ENCODE data around the gene IDUA.

The IDUA gene

DNA sequence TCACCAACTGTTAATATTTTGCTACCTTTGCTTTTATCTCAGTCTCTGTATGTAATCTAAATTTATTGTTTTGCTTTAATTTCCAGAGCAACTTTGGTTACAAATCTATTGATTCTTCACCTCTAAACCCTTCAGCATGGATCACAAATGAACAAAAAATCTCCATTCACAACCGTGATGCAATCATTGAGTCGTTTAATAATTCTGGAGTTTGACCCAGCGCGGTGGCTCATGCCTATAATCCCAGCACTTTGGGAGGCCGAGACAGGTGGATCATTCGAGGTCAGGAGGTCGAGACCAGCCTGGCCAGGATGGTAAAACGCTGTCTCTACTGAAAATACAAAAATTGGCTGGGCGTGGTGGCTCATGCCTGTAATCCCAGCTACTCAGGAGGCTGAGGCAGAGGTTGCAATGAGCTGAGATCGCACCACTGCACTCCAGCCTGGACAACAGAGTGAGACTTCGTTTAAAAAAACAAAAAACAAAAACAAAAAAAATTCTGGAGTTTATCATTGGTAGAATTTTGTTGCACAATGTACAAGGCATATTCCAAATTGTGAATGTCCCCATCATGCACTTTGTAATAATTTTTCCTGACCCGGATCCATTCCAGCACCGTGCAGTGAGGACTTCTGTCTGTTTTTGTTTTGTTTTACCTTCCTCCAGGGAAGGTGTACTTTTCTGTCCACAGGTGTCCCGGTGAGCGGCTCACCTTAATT lies 2.3 kb upstream of the IDUA start:
- H3K4me1 Mint-ChIP-seq (ENCODE audit: low read depth), result peaks cover 13% of the 10 kb centered on the region
- H3K9me3 Mint-ChIP-seq, result no peaks in the 10 kb centered on the region
- DNase-seq (ENCODE audit: low spot score), result no peak
- H3K36me3 Mint-ChIP-seq (ENCODE audit: low read depth), result no peaks in the 10 kb centered on the region
- H3K27me3 Mint-ChIP-seq (ENCODE audit: low read depth), result no peaks in the 10 kb centered on the region
- peak overlapping the region; percentile 91 for H3K4me3 Mint-ChIP-seq
- H3K27ac Mint-ChIP-seq, result no peak overlapping the region

GRCh38 chr4:985123-985830 lies 1.6 kb upstream of the IDUA start:
- H3K4me3 Mint-ChIP-seq, result peak overlapping the region; percentile 91
- H3K27me3 Mint-ChIP-seq (ENCODE audit: low read depth), result no peaks in the 10 kb centered on the region
- H3K4me1 Mint-ChIP-seq (ENCODE audit: low read depth), result peaks cover 13% of the 10 kb centered on the region
- H3K27ac Mint-ChIP-seq, result no peak overlapping the region
- DNase-seq (ENCODE audit: low spot score), result peak; percentile 71
- H3K9me3 Mint-ChIP-seq, result no peaks in the 10 kb centered on the region
- H3K36me3 Mint-ChIP-seq (ENCODE audit: low read depth), result no peaks in the 10 kb centered on the region

GRCh38 chr4:986428-986878 lies 391 bp upstream of the IDUA start:
- Mint-ChIP-seq H3K27me3 (ENCODE audit: low read depth) (no peaks in the 10 kb centered on the region), H3K4me1 (ENCODE audit: low read depth) (peaks cover 13% of the 10 kb centered on the region), H3K4me3 (peak overlapping the region; percentile 91), H3K27ac (peak overlapping the region; percentile 87), H3K36me3 (ENCODE audit: low read depth) (no peaks in the 10 kb centered on the region), H3K9me3 (no peaks in the 10 kb centered on the region)
- no peak for DNase-seq (ENCODE audit: low spot score)

GRCh38 chr4:987624-988513 lies 1.0 kb downstream of the IDUA start:
- Mint-ChIP-seq H3K27me3 (ENCODE audit: low read depth) (no peaks in the 10 kb centered on the region), H3K4me3 (peak overlapping the region; percentile 82), H3K4me1 (ENCODE audit: low read depth) (peaks cover 13% of the 10 kb centered on the region), H3K27ac (peak overlapping the region; percentile 75), H3K9me3 (no peaks in the 10 kb centered on the region), H3K36me3 (ENCODE audit: low read depth) (no peaks in the 10 kb centered on the region)
- no peak for DNase-seq (ENCODE audit: low spot score)

GRCh38 chr4:988726-989721 lies 2.2 kb downstream of the IDUA start:
- H3K9me3 Mint-ChIP-seq, result no peaks in the 10 kb centered on the region
- H3K27ac Mint-ChIP-seq, result no peak overlapping the region
- H3K27me3 Mint-ChIP-seq (ENCODE audit: low read depth), result no peaks in the 10 kb centered on the region
- H3K4me1 Mint-ChIP-seq (ENCODE audit: low read depth), result peaks cover 13% of the 10 kb centered on the region
- no peak for DNase-seq (ENCODE audit: low spot score)
- H3K36me3 Mint-ChIP-seq (ENCODE audit: low read depth), result no peaks in the 10 kb centered on the region
- no peak overlapping the region for H3K4me3 Mint-ChIP-seq

GRCh38 chr4:989722-990471 lies 3.1 kb downstream of the IDUA start:
- no peak overlapping the region for H3K27ac Mint-ChIP-seq
- H3K36me3 Mint-ChIP-seq (ENCODE audit: low read depth), result no peaks in the 10 kb centered on the region
- peaks cover 11% of the 10 kb centered on the region for H3K4me1 Mint-ChIP-seq (ENCODE audit: low read depth)
- H3K4me3 Mint-ChIP-seq, result no peak overlapping the region
- DNase-seq (ENCODE audit: low spot score), result no peak
- no peaks in the 10 kb centered on the region for H3K27me3 Mint-ChIP-seq (ENCODE audit: low read depth)
- H3K9me3 Mint-ChIP-seq, result no peaks in the 10 kb centered on the region

GRCh38 chr4:990746-991367 lies 4.0 kb downstream of the IDUA start:
- no peaks in the 10 kb centered on the region for H3K27me3 Mint-ChIP-seq (ENCODE audit: low read depth)
- DNase-seq (ENCODE audit: low spot score), result no peak
- peaks cover 6% of the 10 kb centered on the region for H3K4me1 Mint-ChIP-seq (ENCODE audit: low read depth)
- no peak overlapping the region for H3K27ac Mint-ChIP-seq
- no peaks in the 10 kb centered on the region for H3K9me3 Mint-ChIP-seq
- no peak overlapping the region for H3K4me3 Mint-ChIP-seq
- no peaks in the 10 kb centered on the region for H3K36me3 Mint-ChIP-seq (ENCODE audit: low read depth)

DNA sequence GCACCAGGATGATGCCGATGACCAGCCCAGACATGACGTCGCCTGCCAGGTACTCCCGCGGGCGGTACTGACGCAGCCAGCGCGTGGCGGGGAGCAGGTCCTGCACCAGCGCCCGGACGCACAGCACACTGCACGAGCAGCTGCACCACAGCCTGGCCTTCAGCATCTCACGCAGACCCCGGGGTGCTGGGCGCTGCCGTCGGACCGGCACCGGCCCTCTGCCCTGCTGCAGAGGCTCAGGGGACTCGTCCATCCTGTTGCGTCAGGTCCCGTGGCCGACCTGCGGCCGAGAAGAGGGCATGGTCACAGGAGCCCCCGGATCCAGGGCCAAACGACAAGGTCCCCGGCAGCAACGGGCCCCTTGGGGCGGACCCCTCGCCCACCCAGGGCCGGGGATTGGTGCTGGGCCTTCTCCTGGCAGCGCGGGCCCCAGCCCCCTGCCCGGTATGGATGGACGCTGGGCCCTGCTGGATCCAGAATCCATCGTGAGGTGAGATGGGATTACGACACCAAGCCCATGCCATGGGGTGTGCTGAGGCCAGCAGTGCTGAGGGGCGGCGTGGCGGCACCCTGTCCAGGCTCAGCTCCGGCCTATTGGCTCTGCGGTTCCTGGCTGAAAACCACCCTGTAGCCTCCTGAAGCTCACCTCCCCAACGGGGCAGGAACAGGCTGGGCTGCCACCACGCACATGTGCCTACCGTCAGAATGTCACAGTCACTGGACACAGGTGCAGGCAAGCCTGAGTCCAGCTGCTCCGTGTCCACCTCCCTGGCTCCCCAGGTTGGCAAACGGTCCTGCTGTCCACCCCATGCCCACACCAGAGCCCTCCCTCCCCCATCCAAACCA lies 4.8 kb downstream of the IDUA start:
- Mint-ChIP-seq H3K27ac (no peak overlapping the region), H3K4me3 (no peak overlapping the region), H3K9me3 (no peaks in the 10 kb centered on the region), H3K27me3 (ENCODE audit: low read depth) (peaks cover 6% of the 10 kb centered on the region), H3K4me1 (ENCODE audit: low read depth) (peaks cover 2% of the 10 kb centered on the region), H3K36me3 (ENCODE audit: low read depth) (no peaks in the 10 kb centered on the region)
- DNase-seq (ENCODE audit: low spot score), result no peak

DNA sequence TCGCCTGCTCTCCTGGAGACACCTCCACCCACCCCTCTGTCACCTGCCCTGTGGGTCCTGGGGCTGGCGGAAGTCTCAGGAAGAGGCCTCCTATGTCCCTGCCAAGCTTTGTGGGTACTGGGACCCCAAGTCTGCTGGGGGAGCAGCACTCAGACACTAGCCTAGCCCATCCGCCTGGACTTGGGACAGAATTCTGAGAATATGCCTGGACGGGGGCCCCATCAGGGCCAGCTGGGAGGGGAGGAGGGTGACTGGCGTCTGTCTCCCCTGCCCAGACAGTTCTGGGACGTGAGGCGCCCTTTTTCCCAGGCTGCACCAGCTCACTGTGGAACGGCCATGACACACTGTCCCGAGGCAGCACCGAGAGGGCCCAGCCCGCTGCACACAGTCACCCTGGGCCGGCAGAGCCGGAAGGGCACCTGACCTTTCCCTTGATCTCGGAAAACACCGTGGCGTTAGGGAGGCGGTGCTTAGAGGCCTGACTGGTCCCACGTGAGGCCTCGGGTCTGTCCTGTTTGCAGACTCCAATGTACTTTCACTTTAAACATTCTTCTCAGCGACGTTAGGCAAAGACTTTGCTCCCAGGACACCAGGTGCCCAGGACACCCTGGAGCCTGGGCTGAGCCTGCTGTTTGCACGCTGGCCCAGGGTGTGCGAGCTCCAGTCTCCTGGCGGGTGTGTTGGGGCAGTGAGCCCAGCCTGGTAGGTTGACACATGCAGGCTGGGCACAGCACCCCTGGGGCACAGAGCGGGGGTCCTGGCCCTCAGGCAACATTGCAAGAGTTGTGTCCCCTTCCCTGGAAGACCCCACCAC lies 5.7 kb downstream of the IDUA start:
- Mint-ChIP-seq H3K4me1 (ENCODE audit: low read depth) (peaks cover under 1% of the 10 kb centered on the region), H3K9me3 (no peaks in the 10 kb centered on the region), H3K36me3 (ENCODE audit: low read depth) (no peaks in the 10 kb centered on the region), H3K4me3 (no peak overlapping the region), H3K27me3 (ENCODE audit: low read depth) (peaks cover 10% of the 10 kb centered on the region), H3K27ac (no peak overlapping the region)
- no peak for DNase-seq (ENCODE audit: low spot score)

DNA sequence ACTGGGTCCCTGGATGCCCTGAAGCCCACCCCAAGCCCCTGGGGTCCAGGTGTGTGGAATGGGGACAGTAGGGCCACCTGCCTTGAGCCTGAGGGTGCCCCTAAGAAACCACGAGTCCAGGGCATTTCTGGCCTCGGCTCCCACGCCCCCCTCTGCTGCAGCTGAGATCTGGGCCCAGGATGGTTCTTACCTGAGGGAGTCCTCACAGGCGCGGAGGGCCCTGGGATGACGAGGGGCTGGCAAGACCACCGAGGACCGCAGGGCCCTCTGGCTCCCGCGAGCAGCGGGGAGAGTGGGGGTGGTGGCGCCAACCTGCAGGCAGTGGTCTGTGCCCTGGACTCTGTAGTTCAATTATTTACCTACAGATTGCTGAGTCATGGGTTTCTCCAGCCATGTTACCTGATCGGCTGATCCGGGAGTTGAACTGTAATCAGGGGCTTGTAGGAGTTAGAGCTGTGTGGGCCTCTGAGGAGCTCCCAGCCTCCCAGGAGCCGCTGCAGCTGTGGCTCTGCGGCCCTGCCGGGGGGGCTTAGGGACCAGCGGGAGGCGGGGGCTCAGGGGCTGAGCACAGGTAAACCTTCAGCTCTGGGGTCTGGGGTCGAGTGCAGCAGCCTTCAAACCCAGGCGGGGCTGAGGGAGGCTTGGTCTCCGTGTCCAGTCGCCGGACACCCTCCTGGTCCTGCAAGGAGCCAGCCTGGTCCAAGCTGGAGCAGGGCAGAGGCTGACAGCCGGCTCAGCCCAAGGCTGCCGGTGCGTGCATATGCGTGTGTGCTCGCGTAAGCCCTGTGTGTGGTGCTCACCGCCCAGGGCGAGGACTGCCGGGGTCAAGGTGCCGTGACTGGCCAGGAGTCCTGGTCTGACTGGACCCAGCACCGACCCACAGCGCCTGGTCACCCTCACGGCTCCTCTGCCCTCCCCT lies 6.5 kb downstream of the IDUA start, which contains the start of gene SLC26A1:
Gene SLC26A1, minus strand, starts transcription at position 294 of the 919 bp plus-strand sequence. CDS start 1,701 bp downstream, outside the sequence.
- DNase-seq (ENCODE audit: low spot score), result no peak
- H3K36me3 Mint-ChIP-seq (ENCODE audit: low read depth), result no peaks in the 10 kb centered on the region
- H3K27me3 Mint-ChIP-seq (ENCODE audit: low read depth), result peaks cover 17% of the 10 kb centered on the region
- no peak within 1 kb of the TSS for H3K4me3 Mint-ChIP-seq
- H3K27ac Mint-ChIP-seq, result no peak within 1 kb of the TSS
- H3K9me3 Mint-ChIP-seq, result no peaks in the 10 kb centered on the region
- no peaks in the 10 kb centered on the region for H3K4me1 Mint-ChIP-seq (ENCODE audit: low read depth)

Measured in T-helper 2 cell treated with Interferon-gamma antibody and Interleukin-4, amounts not matched to agents 5 μg/mL and 100 μg/mL, for 36 hours (primary cell).